PC-3 (cell line): ENCODE measurements around the gene MRPL24.

Experiments used
- CTCF ChIP-seq: fragments of 300-600 bp; sonication (generic); conservative IDR thresholded peaks from 2 replicates; pipeline ENCODE4 v1.5.1; 2017; ENCODE audit warnings: antibody characterized with exemption, low read depth, mild to moderate bottlenecking, low read length
- EZH2 ChIP-seq: fragments of 300-600 bp; sonication (generic); IDR thresholded peaks from one replicate; pipeline ENCODE4 v1.6.1; 2017; ENCODE audit warnings: antibody characterized with exemption, mild to moderate bottlenecking, low read length; ENCODE audit not compliant: unreplicated experiment

GRCh38 chr1:156760092-156760795, 19.4 kb upstream of the MRPL24 start:
- no peak for TF ChIP-seq EZH2
- TF ChIP-seq CTCF = no peak
